ENCODE data around the gene CCNY. TPM values are rescaled to one million over a fixed set of nuclear protein-coding genes. Genes with fewer than 3 reads are reported as not detected.
"Not testable (repeated sequence)": the region's sequence is repeated elsewhere in the genome, so short reads cannot be mapped to it uniquely, and the experiment has no call there.

CCNY gene
- total and polyA plus RNA-seq, 8 donors = 60.9 to 87.6 (median 81.7) TPM

GRCh38 chr10:35535136-35535535, 198.8 kb downstream of the CCNY start:
- Histone ChIP-seq H3K27me3 (no peaks in the 10 kb centered on the region), H3K4me1 (no peaks in the 10 kb centered on the region), H3K9me3 (peaks cover 0 to 5% of the 10 kb centered on the region in 2 donors), H3K36me3 (peaks cover 0 to 78% of the 10 kb centered on the region in 2 donors), H3K4me3 (no peak overlapping the region), H3K27ac (no peak overlapping the region)
- intact Hi-C loops (cut with DNase I) = no loop called here
- no peak for ATAC-seq
- TF ChIP-seq, protein P1, sequence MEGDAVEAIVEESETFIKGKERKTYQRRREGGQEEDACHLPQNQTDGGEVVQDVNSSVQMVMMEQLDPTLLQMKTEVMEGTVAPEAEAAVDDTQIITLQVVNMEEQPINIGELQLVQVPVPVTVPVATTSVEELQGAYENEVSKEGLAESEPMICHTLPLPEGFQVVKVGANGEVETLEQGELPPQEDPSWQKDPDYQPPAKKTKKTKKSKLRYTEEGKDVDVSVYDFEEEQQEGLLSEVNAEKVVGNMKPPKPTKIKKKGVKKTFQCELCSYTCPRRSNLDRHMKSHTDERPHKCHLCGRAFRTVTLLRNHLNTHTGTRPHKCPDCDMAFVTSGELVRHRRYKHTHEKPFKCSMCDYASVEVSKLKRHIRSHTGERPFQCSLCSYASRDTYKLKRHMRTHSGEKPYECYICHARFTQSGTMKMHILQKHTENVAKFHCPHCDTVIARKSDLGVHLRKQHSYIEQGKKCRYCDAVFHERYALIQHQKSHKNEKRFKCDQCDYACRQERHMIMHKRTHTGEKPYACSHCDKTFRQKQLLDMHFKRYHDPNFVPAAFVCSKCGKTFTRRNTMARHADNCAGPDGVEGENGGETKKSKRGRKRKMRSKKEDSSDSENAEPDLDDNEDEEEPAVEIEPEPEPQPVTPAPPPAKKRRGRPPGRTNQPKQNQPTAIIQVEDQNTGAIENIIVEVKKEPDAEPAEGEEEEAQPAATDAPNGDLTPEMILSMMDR (IDR thresholded peaks at IDR 0.05) = no peak
- no peak for DNase-seq

GRCh38 chr10:35536789-35537188, 200.5 kb downstream of the CCNY start:
- TF ChIP-seq, protein P1 (IDR thresholded peaks at IDR 0.05) = no peak
- Histone ChIP-seq H3K4me3 (no peak overlapping the region), H3K9me3 (peaks cover 0 to 5% of the 10 kb centered on the region in 2 donors), H3K4me1 (no peaks in the 10 kb centered on the region), H3K27ac (no peak overlapping the region), H3K27me3 (no peaks in the 10 kb centered on the region), H3K36me3 (peaks cover 0 to 66% of the 10 kb centered on the region in 2 donors)
- intact Hi-C loops (cut with DNase I) = no loop called here
- ATAC-seq (no peak), DNase-seq (no peak)

GRCh38 chr10:35537925-35538324, 201.6 kb downstream of the CCNY start:
- H3K9me3 ChIP-seq; ATAC-seq; H3K4me3 ChIP-seq; H3K27ac ChIP-seq; H3K4me1 ChIP-seq; H3K27me3 ChIP-seq; DNase-seq; intact Hi-C loops (cut with DNase I): not testable (repeated sequence)
- peaks cover 0 to 64% of the 10 kb centered on the region in 2 donors for H3K36me3 ChIP-seq

DNA sequence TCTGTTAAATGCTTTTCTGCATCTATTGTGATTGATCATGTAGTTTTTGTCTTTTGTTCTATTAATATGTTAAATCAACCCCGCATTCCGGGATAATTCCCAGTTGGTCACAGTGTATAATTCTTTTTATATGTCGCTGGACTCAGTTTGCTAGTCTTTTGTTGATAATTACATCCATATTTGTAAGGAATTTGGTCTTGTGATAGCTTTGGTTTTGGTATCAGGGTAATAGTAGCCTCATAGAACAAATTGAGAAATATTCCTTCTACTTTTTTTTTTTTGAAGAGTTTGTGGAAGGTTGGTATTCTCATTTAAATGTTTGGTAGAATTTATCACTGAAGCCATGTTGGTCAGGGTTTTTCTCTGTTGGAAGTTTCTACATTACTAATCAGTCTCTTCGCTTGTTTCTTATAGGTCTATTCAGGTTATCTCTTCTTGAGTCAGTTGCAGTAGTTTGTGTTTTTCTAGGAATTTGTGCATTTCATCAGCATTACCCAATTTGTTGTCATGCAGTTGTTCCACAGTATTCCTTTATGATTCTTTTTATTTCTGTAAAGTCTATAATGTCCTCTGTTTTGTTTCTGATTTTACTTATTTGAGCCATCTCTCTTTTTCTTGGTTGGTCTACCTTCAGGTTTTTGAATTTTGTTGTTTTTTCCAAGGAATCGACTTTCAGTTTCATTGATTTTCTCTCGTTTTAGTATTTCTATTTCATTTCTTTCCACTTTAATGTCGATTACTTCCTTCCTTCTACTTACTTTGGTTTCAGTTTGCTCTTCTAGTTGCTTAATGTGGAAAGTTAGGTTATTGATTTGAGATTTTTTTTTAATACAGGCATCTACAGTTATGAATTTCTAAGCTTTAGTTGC, 204.2 kb downstream of the CCNY start:
- Histone ChIP-seq H3K9me3 (no peaks in the 10 kb centered on the region), H3K27ac (no peak overlapping the region), H3K4me1 (no peaks in the 10 kb centered on the region), H3K36me3 (peaks cover 0 to 42% of the 10 kb centered on the region in 2 donors), H3K27me3 (no peaks in the 10 kb centered on the region), H3K4me3 (no peak overlapping the region)
- ATAC-seq = no peak
- intact Hi-C loops (cut with DNase I) = no loop called here
- TF ChIP-seq, protein P1 (IDR thresholded peaks at IDR 0.05) = no peak
- DNase-seq = no peak

- ATAC-seq = no peak
These were observed 205.4 kb downstream of the CCNY start for GRCh38 chr10:35541720-35542119.

More at GRCh38 chr10:35541720-35542119, 205.4 kb downstream of the CCNY start:
- DNase-seq = no peak
- Histone ChIP-seq H3K4me3 (no peak overlapping the region), H3K9me3 (no peaks in the 10 kb centered on the region), H3K27ac (no peak overlapping the region), H3K36me3 (peaks cover 0 to 34% of the 10 kb centered on the region in 2 donors), H3K4me1 (no peaks in the 10 kb centered on the region), H3K27me3 (no peaks in the 10 kb centered on the region)
- intact Hi-C loops (cut with DNase I) = no loop called here
- TF ChIP-seq, protein P1 (IDR thresholded peaks at IDR 0.05) = no peak
